Measurements from ENCODE around the gene TSPAN18.

- TF ChIP-seq CTCF (IDR thresholded peaks at IDR 0.05; ENCODE audit: insufficient read depth, low read depth, low read length), result no peak
- TF ChIP-seq EZH2 (IDR thresholded peaks at IDR 0.05; ENCODE audit: insufficient read depth, low read length), result no peak
These were observed 49.9 kb downstream of the TSPAN18 start for GRCh38 chr11:44776551-44777208.
